ENCODE data around the gene KIAA0753.

The KIAA0753 gene

GRCh38 chr17:6640536-6641246 lies at the start of gene KIAA0753, which contains the start of gene TXNDC17:
KIAA0753 (minus strand) TSS chr17:6640711; CDS start chr17:6635103, 5,608 bp downstream.
TXNDC17 (plus strand) TSS chr17:6641060; CDS start chr17:6641083, 23 bp downstream.
- Histone ChIP-seq H3K36me3 (ENCODE audit: control insufficient read depth, insufficient read depth, low read length) (no peaks in the 10 kb centered on the region), H3K27me3 (ENCODE audit: control insufficient read depth, insufficient read depth, low read length) (no peaks in the 10 kb centered on the region), H3K4me1 (ENCODE audit: control insufficient read depth, insufficient read depth, low read length) (no peaks in the 10 kb centered on the region), H3K9ac (ENCODE audit: low read depth, low read length) (peak within 1 kb of the TSS; percentile 87), H3K4me3 (ENCODE audit: low read depth, low read length) (peak within 1 kb of the TSS; percentile 94), H3K9me3 (ENCODE audit: control insufficient read depth, insufficient read depth, low read length) (no peaks in the 10 kb centered on the region)

- Histone ChIP-seq H3K27me3 (ENCODE audit: control insufficient read depth, insufficient read depth, low read length) (no peaks in the 10 kb centered on the region), H3K4me1 (ENCODE audit: control insufficient read depth, insufficient read depth, low read length) (no peaks in the 10 kb centered on the region), H3K36me3 (ENCODE audit: control insufficient read depth, insufficient read depth, low read length) (no peaks in the 10 kb centered on the region), H3K9me3 (ENCODE audit: control insufficient read depth, insufficient read depth, low read length) (no peaks in the 10 kb centered on the region), H3K9ac (ENCODE audit: low read depth, low read length) (no peak overlapping the region), H3K4me3 (ENCODE audit: low read depth, low read length) (no peak overlapping the region)
These were observed 48.4 kb upstream of the KIAA0753 start for GRCh38 chr17:6688944-6689343.

DNA sequence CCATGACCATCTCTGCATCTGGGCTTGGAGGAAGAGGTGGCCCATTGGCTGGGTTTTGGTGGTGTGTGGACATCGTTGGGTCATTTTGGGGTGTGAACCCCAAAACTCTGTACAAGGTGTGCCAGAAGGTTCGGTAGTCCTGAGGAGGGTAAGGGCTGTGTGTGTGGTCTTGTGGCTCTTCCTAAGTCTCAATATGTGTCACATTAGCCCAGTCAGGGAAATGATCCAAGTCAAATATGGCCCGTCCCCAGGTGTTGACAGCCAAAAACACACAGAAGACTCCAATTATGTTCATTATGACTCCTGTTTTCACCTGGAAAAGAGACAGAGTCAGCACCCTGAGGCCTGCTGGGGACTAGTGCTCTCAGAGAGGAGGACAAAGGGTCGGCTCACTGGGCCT lies 45.5 kb upstream of the KIAA0753 start:
- H3K27me3 ChIP-seq (ENCODE audit: control insufficient read depth, insufficient read depth, low read length): no peaks in the 10 kb centered on the region
- no peaks in the 10 kb centered on the region for H3K4me1 ChIP-seq (ENCODE audit: control insufficient read depth, insufficient read depth, low read length)
- H3K9me3 ChIP-seq (ENCODE audit: control insufficient read depth, insufficient read depth, low read length): no peaks in the 10 kb centered on the region
- H3K36me3 ChIP-seq (ENCODE audit: control insufficient read depth, insufficient read depth, low read length): no peaks in the 10 kb centered on the region
- H3K4me3 ChIP-seq (ENCODE audit: low read depth, low read length): no peak overlapping the region
- H3K9ac ChIP-seq (ENCODE audit: low read depth, low read length): no peak overlapping the region

DNA sequence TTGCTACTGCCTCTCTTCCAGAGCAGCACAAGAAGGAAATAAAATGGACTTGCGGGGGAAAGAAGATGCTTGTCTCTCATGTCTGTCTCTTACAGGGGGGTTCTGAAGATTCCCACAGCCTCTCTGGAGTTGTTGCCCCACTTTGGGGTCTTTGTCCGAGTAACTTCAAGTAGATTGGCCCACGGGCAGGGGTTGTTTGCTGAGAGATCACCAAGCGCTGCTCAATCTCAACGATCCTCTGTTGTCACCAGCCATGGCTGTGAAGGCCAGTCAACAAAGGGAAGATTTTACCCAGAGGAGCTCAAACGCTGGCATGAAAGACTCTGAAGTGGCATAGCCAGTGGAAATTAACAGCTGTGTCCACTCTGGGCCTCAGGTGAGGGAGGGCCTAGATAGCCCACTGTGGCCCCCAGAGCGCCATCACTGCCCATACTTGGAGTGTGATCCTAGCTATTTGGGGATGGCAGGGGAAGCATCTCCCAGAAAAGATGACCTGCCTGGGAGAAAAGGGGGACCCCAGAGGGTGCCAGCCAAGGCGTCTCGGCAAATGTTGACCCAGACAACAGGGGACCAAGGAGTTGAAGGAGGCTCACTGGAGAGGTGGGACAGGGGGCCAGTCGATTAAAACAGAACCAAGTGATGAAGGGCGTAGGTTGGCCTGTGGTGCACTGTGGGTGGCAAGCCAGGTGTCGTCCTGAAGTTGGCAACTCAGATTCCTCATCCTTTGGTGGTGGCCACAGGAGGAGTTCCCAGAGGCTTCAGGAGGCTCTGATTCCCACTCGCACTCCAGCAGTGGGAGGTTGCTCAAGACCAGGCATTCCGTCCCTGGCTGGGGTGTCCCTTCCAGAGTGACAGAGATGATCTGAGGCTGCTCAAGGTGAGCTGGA lies 44.6 kb upstream of the KIAA0753 start:
- Histone ChIP-seq H3K27me3 (ENCODE audit: control insufficient read depth, insufficient read depth, low read length) (no peaks in the 10 kb centered on the region), H3K36me3 (ENCODE audit: control insufficient read depth, insufficient read depth, low read length) (no peaks in the 10 kb centered on the region), H3K9ac (ENCODE audit: low read depth, low read length) (no peak overlapping the region), H3K9me3 (ENCODE audit: control insufficient read depth, insufficient read depth, low read length) (no peaks in the 10 kb centered on the region), H3K4me1 (ENCODE audit: control insufficient read depth, insufficient read depth, low read length) (no peaks in the 10 kb centered on the region), H3K4me3 (ENCODE audit: low read depth, low read length) (no peak overlapping the region)

- H3K27me3 ChIP-seq (ENCODE audit: control insufficient read depth, insufficient read depth, low read length): no peaks in the 10 kb centered on the region
These were observed 43.9 kb upstream of the KIAA0753 start for GRCh38 chr17:6684460-6684783.

DNA sequence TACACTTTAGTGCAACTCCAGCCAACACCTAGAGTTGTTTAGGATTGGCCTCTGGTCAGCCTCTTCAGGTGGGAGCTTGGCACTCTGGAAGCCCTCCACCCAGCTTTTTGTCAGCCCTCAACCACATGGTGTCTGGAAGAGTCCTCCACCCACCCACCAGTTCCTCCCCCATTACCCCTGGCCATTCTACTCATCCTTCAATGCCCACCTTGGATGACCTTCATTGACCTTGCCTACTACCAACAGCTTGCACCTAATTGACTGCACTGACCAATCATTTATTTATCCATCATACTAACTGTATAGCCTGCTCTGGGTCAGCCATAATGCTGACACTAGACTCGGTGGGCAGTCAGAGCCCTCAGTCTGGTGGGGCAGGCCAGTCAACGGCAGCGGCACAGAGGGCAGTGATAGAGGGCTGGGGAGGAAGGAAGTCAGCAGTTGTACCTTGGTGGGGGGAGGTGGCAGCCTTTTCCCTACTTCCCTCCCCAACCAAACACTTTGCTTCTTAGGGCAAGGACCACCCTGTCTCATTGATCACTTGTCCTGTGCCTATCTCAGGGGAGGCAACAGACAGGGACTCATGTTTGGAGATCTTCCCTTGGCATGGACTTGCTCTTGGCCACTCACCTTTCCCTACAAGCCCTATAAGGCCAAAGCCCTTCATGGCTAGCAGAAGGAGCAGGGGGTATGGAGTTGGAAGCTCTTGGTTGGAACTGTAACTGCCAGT lies 43.4 kb upstream of the KIAA0753 start:
- Histone ChIP-seq H3K9ac (ENCODE audit: low read depth, low read length) (no peak overlapping the region), H3K4me1 (ENCODE audit: control insufficient read depth, insufficient read depth, low read length) (no peaks in the 10 kb centered on the region), H3K9me3 (ENCODE audit: control insufficient read depth, insufficient read depth, low read length) (no peaks in the 10 kb centered on the region), H3K4me3 (ENCODE audit: low read depth, low read length) (no peak overlapping the region), H3K36me3 (ENCODE audit: control insufficient read depth, insufficient read depth, low read length) (no peaks in the 10 kb centered on the region), H3K27me3 (ENCODE audit: control insufficient read depth, insufficient read depth, low read length) (no peaks in the 10 kb centered on the region)

More at GRCh38 chr17:6684460-6684783, 43.9 kb upstream of the KIAA0753 start:
- Histone ChIP-seq H3K4me3 (ENCODE audit: low read depth, low read length) (no peak overlapping the region), H3K9me3 (ENCODE audit: control insufficient read depth, insufficient read depth, low read length) (no peaks in the 10 kb centered on the region), H3K36me3 (ENCODE audit: control insufficient read depth, insufficient read depth, low read length) (no peaks in the 10 kb centered on the region), H3K9ac (ENCODE audit: low read depth, low read length) (no peak overlapping the region), H3K4me1 (ENCODE audit: control insufficient read depth, insufficient read depth, low read length) (no peaks in the 10 kb centered on the region)

DNA sequence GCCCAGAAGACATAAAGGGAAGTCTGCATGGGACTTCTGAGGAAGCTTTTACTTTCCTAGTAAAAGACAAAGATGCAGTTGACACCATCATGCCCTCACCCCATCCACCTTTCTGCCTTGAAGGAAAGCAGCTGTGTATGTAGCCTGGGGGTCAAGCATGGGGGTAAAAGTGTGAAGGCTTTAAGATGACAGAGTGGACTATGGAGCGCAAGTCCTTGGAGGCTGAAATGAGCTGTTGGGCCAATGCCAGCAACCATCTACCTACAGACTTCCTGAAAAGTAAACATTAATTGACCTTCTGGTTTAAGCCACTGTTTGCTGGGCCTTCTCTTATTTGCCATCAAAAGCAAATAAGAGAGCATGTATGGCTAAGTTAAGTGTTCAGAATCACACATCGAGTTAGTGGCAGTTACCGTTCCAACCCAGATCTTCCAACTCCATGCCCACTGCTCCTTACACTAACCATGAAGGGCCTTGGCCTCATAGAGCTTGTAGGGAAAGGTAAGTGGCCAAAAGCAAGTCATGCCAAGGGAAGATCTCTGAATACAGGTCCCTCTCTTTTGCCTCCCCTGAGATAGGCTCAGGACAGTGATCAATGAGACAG lies 42.7 kb upstream of the KIAA0753 start:
- Histone ChIP-seq H3K4me3 (ENCODE audit: low read depth, low read length) (no peak overlapping the region), H3K9me3 (ENCODE audit: control insufficient read depth, insufficient read depth, low read length) (no peaks in the 10 kb centered on the region), H3K9ac (ENCODE audit: low read depth, low read length) (no peak overlapping the region), H3K27me3 (ENCODE audit: control insufficient read depth, insufficient read depth, low read length) (no peaks in the 10 kb centered on the region), H3K4me1 (ENCODE audit: control insufficient read depth, insufficient read depth, low read length) (no peaks in the 10 kb centered on the region), H3K36me3 (ENCODE audit: control insufficient read depth, insufficient read depth, low read length) (no peaks in the 10 kb centered on the region)

DNA sequence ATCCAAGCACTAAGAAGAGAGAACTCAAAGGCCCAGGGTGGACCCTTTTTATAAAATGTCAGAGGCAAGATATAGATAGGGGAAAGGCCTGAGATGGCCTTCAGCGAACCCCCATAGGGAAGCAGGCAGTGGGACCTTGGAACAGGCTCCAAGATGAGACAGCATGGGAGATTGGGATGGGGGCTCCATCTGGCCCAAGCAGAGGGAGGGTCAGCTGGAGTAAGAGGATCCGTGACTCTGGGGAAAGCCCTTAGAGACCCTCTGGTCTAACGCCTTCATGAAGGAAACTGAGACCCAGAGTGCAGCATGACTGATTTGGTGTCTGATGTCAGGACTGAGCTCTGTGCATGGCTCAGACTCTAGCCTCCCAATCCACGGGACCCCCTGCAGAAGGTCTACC lies 41.8 kb upstream of the KIAA0753 start:
- H3K4me3 ChIP-seq (ENCODE audit: low read depth, low read length): no peak overlapping the region
- H3K9ac ChIP-seq (ENCODE audit: low read depth, low read length): no peak overlapping the region
- no peaks in the 10 kb centered on the region for H3K4me1 ChIP-seq (ENCODE audit: control insufficient read depth, insufficient read depth, low read length)
- H3K36me3 ChIP-seq (ENCODE audit: control insufficient read depth, insufficient read depth, low read length): no peaks in the 10 kb centered on the region
- H3K9me3 ChIP-seq (ENCODE audit: control insufficient read depth, insufficient read depth, low read length): no peaks in the 10 kb centered on the region
- no peaks in the 10 kb centered on the region for H3K27me3 ChIP-seq (ENCODE audit: control insufficient read depth, insufficient read depth, low read length)

- Histone ChIP-seq H3K4me1 (ENCODE audit: control insufficient read depth, insufficient read depth, low read length) (no peaks in the 10 kb centered on the region), H3K9me3 (ENCODE audit: control insufficient read depth, insufficient read depth, low read length) (no peaks in the 10 kb centered on the region), H3K27me3 (ENCODE audit: control insufficient read depth, insufficient read depth, low read length) (no peaks in the 10 kb centered on the region), H3K36me3 (ENCODE audit: control insufficient read depth, insufficient read depth, low read length) (no peaks in the 10 kb centered on the region), H3K4me3 (ENCODE audit: low read depth, low read length) (no peak overlapping the region), H3K9ac (ENCODE audit: low read depth, low read length) (no peak overlapping the region)
These were observed 41.2 kb upstream of the KIAA0753 start for GRCh38 chr17:6681671-6682070.

DNA sequence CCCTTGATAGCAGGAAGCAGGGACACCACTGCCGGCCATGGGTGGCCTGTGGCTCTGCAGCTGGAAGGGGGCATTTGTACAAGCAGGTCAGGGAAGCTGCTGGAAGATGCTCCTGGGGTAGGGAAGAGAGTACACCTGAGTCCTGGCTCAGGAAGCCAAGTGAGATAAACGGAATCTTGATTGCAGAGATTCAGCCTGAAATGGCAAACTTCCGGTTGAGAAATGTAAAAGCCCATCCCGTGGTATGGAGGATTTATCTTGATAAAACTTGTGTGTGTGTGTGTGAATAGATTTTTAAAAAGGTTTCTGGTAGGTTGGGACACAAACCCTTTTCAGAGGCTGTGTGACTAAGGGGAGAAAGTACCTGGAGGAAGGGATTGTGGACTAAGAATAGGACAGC lies 40.7 kb upstream of the KIAA0753 start:
- Histone ChIP-seq H3K9me3 (ENCODE audit: control insufficient read depth, insufficient read depth, low read length) (no peaks in the 10 kb centered on the region), H3K9ac (ENCODE audit: low read depth, low read length) (no peak overlapping the region), H3K4me3 (ENCODE audit: low read depth, low read length) (no peak overlapping the region), H3K36me3 (ENCODE audit: control insufficient read depth, insufficient read depth, low read length) (no peaks in the 10 kb centered on the region), H3K4me1 (ENCODE audit: control insufficient read depth, insufficient read depth, low read length) (no peaks in the 10 kb centered on the region), H3K27me3 (ENCODE audit: control insufficient read depth, insufficient read depth, low read length) (no peaks in the 10 kb centered on the region)

GRCh38 chr17:6679241-6679640 lies 38.7 kb upstream of the KIAA0753 start:
- Histone ChIP-seq H3K27me3 (ENCODE audit: control insufficient read depth, insufficient read depth, low read length) (no peaks in the 10 kb centered on the region), H3K36me3 (ENCODE audit: control insufficient read depth, insufficient read depth, low read length) (no peaks in the 10 kb centered on the region), H3K4me3 (ENCODE audit: low read depth, low read length) (no peak overlapping the region), H3K9me3 (ENCODE audit: control insufficient read depth, insufficient read depth, low read length) (no peaks in the 10 kb centered on the region), H3K4me1 (ENCODE audit: control insufficient read depth, insufficient read depth, low read length) (no peaks in the 10 kb centered on the region), H3K9ac (ENCODE audit: low read depth, low read length) (no peak overlapping the region)

All from iPS-15b (cell line).